ENCODE data around the gene IMPA2.
"Not testable (repeated sequence)": the region's sequence is repeated elsewhere in the genome, so short reads cannot be mapped to it uniquely, and the experiment has no call there.

The IMPA2 gene

DNA sequence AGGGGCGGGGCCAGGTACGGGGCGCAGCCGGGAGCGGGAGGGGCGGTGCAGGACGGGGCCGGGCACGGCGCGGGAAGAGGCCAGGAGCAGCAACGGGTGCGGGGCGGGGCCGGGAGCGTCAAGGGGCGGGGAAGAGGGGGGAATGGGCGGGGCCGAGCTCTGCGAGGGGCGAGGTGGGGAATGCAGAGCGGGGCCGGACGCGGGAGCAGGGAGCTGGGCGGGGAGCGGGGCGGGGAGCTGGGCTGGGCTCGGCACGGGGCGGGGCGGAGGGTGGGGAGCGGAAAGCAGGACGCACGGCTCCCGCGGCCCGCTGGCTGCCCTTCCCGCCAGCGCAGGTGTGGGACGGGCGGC, at the start of gene IMPA2:
TSS of gene IMPA2 (plus strand) at position 316 of the 351 bp plus-strand sequence. CDS start 163 bp downstream, outside the sequence.
- no peak for DNase-seq

DNA sequence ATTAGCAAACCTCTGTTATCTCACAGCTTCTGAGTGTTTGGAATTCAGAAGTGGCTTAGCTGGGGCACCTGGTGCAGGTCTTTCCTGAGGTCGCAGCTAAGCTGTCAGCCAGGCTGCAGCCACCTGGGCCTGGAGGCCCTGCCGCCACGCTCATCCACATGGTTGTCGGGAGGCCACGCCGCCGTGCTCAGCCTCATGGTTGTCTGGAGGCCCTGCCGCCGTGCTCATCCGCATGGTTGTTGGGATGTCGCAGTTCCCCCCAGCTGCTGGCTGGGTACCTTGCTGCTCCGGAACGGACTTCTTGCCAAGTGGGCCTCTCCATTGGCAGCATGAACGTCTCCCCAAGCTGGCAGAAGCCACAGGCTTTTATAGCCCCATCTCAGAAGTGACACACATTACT, 48.9 kb upstream of the IMPA2 start:
- no peak for DNase-seq

GRCh38 chr18:11937874-11938478, 43.3 kb upstream of the IMPA2 start:
- peak; percentile 61 for DNase-seq

DNA sequence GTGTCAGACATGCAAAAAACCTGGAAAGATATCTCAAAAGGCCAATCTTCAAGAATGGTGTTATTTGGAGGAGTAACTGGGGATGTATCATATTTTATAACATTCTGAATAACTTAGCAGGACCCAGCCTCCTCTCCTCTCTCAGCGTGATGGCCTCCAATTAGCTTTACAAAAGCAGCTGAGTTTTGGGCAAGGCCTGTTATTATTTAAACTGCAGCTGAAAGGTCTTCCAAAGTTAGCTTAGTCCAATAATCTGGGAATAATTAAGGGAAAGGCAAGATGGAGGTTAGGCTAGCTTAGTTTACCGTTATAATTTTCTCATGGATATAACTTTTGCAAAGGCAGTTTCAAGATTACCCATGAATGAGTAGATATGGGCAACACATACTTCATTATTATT, 40.4 kb upstream of the IMPA2 start:
- DNase-seq = no peak

GRCh38 chr18:11943551-11943950, 37.8 kb upstream of the IMPA2 start:
- no peak for DNase-seq

DNA sequence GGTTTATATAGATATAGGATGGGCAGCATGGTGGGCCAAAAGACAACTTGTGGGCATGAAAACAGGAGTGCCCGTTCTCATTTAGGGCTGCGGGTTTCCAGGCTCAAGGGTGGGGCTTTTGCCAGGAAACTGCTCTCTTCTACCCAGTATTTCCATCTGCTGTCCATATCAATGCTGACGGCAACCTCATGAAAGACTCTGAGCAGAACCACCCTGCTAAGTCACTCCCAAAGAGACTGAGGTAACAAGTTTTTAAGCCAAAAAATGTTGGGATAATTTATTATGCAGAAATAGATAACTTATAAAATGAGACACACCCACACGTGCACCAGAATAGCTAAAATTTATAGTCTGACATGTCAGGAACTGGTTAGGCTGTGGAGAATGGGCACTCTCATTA, 37.1 kb upstream of the IMPA2 start:
- no peak for DNase-seq

DNA sequence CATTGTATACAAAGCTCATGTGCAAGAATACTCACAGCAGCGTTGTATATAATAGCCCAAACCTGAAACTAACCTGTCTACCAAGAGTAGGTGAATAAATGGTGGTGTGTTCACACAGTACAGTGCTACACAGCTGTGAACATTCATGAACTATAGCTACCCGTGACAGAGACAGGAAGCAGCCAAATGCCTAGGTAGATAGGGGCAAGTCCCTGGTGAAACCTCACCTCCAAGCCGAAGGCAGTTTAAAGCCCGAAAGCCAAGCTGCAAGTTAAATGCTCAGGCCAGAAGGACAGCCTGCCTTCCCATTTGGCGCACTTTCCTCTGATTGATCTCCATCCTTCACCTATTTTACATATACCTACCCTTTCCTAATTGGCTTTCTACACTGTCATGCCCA, 36.5 kb upstream of the IMPA2 start:
- DNase-seq = no peak

DNA sequence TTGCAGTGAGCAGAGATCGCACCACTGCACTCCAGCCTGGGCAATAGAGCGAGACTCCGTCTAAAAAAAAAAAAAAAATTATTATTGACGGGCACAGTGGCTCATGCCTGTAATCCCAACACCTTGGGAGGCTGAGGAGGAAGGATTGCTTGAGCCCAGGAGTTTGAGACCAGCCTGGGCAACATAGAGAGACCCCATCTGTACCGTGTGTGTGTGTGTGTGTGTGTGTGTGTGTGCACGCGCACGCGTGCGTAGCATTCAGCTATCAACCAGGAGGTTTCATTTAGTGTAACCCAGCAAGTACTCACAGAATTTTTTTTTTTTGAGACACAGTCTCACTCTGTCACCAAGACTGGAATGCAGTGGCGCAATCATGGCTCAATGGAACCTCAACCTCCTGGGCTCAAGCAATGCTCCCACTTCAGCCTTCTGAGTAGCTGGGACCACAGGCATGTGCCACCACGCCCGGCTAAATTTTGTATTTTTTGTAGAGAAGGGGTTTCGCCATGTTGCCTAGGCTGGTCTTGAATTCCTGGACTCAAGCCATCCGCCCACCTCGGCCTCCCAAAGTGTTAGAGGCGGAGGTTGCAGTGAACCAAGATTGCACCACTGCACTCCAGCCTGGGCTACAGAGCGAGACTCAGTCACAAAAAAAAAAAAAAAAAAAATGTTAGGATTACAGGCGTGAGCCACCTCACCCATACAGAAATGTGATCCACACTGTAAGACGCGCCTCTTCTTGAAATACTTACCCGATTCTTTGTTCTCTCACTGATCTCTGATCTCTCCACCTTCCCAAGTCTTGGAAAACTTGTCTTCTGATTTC, 35.3 kb upstream of the IMPA2 start:
- peak; percentile 55 for DNase-seq

DNA sequence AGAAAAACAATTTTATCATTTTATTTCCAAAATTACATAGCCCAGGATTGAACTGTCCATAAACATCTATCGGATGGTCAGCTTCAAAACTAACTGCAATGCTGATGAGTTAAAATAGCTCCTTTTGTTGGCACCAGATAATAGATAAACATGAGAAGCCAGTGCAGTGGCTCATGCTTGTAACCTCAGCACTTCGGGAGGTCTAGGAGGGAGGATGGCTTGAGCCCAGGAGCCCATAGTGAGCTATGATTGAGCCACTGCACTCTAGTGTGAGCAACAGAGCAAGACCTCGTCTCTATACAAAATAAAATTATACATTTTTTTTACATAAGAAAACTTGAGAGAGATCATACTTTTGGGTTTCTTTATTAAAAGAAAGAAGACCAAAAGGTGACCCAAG, 34.6 kb upstream of the IMPA2 start:
- DNase-seq = peak; percentile 55

GRCh38 chr18:11947214-11948191, 33.8 kb upstream of the IMPA2 start:
- DNase-seq = peak; percentile 95

DNA sequence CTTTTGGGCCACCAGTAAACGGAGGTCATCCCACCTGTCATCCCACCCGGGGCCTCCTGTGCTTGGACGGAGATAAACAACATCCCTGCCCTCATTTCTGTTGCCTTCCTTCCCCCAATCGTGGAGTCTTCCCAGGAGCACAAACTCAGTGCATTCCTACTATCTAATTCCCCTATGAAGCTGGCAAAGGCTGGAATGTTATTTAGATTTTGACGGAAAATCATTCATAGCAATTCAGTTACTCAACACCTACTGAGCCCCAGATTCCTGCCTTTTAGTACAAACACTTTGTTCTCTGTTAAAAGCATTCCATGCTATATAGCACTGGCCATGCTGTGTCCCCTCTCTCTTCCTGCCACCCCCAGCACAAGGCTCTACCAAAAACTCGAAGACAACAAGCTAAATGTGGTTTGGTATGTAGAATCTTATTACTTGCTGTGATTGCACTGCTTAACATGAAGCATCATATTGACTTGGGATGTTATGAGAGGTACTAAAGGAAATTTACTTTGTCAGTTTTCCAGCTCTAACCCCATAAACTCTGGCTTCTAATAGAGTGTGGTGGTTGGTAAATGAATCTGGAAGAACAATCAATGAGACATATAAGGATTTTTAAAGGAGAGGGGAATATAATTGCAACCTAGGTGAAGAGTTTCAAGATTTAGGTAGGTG, 32.3 kb upstream of the IMPA2 start:
- DNase-seq = peak; percentile 41

GRCh38 chr18:11950824-11951223, 30.5 kb upstream of the IMPA2 start:
- DNase-seq = no peak

GRCh38 chr18:11951390-11951851, 29.9 kb upstream of the IMPA2 start:
- DNase-seq = no peak

GRCh38 chr18:11953113-11953512, 28.2 kb upstream of the IMPA2 start:
- no peak for DNase-seq

DNA sequence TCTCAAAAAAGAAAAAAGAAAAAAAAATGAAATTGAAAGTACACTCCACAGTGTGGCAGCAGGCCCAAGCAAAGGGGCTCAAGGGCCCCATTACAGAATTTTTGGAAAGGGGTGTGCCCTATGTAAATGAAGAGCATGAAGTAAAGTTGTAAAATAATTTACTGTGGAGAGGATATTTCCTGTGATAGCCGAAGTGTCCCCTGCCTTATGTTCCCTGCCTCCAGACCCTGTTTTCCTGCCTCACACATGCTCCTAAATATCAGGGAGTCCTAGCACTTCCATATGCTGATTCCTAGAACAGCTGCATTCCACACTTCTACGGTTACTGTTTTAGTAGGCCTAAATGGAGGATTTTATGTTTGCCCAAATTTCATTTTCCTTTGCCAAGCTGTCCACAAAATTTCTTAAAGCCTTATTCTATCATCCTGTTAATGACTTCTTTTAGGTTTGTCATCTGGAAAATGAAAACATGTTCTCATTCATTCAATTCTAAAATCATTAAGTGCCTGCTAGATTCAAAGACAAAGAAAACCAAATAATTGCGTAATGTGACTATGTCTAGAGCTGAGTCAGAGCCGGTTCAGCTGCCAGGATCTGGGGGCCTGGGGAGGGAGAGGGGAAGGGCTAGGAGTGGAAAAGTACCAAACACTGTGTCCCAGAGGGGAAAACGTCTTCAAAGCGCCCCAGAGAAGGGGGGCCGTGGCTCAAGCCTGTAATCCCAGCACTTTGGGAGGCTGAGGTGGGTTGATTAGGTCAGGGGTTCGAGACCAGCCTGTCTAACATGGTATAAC, 25.9 kb upstream of the IMPA2 start:
- DNase-seq = peak; percentile 79

- DNase-seq = no peak
Measured at GRCh38 chr18:11956371-11957308, 24.7 kb upstream of the IMPA2 start.

- DNase-seq = no peak
Measured at GRCh38 chr18:11957636-11958035, 23.7 kb upstream of the IMPA2 start.

- DNase-seq = not testable (repeated sequence)
Measured at GRCh38 chr18:11959651-11960050, 21.7 kb upstream of the IMPA2 start.

GRCh38 chr18:11960743-11961380, 20.4 kb upstream of the IMPA2 start:
- DNase-seq = no peak

DNA sequence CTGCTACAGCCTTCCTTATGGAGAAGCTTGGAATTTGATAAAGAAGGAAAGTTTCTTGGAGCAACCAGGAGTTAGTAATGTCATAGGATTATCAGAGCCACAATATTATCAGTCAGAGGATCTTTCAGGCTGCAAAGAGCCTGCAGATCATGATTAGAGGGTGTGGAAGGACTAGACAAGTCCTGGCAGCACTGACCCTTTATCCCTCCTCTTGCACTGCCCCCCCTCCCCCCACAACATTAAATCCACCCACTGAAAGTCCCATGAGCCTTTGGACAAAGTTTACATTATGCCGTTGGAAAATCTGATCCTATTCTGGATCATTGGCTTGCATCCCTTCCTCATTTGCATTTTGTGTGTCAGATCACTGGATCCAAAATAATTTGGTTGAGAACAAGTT, 18.7 kb upstream of the IMPA2 start:
- DNase-seq = no peak

Data from EL (cell line).